DND-41 (cell line): ENCODE data around the gene XAB2.

Source experiments
- EZH2 ChIP-seq: IDR thresholded peaks from 3 replicates; pipeline ENCODE4 v1.6.1; 2012; ENCODE audit warnings: borderline replicate concordance, low read depth, mild to moderate bottlenecking, moderate library complexity, low read length, inconsistent platforms; ENCODE audit not compliant: severe bottlenecking
- TF ChIP-seq, protein P1 (sequence below): IDR thresholded peaks from 2 replicates; pipeline ENCODE4 v1.5.1; 2012; ENCODE audit warnings: borderline replicate concordance, low read length, moderate library complexity, mild to moderate bottlenecking; ENCODE audit not compliant: poor library complexity, severe bottlenecking; ENCODE audit errors: extremely low read depth

DNA sequence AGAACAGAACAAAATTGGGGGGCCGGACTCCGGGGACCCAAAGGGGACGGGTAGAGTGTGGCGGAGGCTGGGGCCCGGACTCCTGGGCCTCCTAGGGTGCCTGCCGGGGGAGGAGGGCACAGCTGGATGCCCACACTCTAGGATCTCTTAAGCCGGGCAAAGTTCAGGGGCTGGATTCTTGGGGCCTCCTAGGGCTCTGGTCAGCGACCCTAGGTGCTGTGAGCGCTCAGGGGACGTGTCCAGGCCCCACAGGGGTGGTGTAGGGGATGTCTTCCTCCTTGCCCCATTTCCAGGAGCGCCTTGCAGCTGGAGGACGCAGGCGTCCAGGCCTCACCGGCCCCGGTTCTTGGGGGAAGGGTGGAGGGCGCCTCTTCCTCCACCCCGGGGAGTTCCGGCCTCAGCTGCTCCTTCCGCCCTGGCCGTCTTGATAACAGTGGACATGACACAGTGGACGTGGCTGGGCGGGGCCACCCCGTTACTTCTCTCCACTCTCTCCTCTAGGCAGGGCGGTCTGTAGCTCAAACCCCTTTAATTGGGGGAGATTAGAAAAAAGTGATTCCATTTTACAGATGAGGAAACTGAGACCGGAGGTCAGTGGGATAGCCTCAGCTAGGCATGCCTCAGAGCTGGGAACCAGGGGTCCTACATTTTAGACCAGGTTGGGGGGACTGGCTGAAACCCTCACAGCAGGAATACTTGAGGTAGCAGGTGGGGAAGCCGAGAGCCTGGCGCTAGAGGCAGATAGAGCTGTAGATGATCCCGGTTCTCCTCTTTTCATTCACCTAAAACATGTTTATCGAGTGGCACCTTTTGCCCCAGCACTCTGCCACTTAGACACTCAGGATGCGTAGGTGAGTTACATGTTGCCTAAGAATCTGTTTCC is 8.3 kb upstream of the XAB2 start:
- TF ChIP-seq, protein P1, sequence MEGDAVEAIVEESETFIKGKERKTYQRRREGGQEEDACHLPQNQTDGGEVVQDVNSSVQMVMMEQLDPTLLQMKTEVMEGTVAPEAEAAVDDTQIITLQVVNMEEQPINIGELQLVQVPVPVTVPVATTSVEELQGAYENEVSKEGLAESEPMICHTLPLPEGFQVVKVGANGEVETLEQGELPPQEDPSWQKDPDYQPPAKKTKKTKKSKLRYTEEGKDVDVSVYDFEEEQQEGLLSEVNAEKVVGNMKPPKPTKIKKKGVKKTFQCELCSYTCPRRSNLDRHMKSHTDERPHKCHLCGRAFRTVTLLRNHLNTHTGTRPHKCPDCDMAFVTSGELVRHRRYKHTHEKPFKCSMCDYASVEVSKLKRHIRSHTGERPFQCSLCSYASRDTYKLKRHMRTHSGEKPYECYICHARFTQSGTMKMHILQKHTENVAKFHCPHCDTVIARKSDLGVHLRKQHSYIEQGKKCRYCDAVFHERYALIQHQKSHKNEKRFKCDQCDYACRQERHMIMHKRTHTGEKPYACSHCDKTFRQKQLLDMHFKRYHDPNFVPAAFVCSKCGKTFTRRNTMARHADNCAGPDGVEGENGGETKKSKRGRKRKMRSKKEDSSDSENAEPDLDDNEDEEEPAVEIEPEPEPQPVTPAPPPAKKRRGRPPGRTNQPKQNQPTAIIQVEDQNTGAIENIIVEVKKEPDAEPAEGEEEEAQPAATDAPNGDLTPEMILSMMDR: no peak
- no peak for TF ChIP-seq EZH2
